ENCODE measurements around the gene RUVBL2.

The RUVBL2 gene

DNA sequence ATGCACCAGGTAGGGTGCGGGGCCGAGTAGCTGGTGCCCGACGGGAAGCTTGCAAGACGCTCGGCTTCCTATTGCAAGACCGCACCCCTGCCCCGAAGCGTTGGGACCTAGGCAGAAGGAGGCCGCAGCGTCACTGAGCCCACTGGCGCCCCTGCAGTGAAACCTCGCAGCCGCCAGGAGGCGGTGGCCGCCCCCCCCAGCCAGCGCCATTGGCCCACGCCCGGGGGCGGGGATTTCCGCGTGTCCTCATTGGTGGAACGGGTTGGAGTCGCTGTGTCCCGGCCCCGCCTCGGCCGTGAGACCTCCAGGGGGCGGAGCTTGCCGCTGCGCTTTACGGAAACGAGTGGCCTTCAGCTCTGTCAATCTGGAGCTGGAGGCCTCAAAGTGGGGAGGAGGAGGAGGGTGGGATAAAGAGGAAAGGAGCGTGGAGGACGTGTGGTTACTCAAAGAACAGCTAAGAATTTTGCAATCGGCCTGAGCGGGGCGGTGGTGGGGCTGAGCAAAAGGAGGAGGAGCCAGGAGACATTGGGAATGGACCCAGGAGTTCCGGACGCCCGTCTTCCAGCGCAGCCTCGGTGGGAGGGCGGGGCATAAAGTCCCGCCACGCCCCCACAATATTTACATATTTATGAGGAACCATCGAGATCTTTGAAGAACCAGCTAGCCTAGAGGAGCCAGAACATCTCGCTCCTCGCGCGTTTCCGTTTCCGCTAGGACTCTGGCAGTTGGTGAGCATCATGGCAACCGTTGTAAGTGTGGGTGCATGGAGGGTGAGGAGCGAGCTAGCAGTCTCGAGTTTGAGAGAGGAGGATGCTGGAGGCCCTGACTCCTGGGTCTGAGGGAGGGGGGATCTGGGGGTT, at the start of gene RUVBL2, which contains the start of gene GYS1:
RUVBL2 (plus strand) TSS at position 713 of the 860 bp plus-strand sequence; CDS start at position 738, 25 bp downstream.
GYS1 (minus strand) TSS at position 135 of the 860 bp plus-strand sequence. CDS start 197 bp downstream, outside the sequence.
- H3K4me1 ChIP-seq (ENCODE audit: control insufficient read depth, insufficient read depth, low read length), result peaks cover 1% of the 10 kb centered on the region; the same call in 1 of the 2 replicates
- H3K27ac ChIP-seq (ENCODE audit: low read length), result no peak within 1 kb of the TSS
- peaks cover 2% of the 10 kb centered on the region; the same call in 1 of the 2 replicates for H3K36me3 ChIP-seq (ENCODE audit: control insufficient read depth, insufficient read depth, low read length)
- H3K4me3 ChIP-seq (ENCODE audit: low read length), result peak within 1 kb of the TSS; percentile 78
- H3K27me3 ChIP-seq (ENCODE audit: control insufficient read depth, insufficient read depth, low read length), result no peaks in the 10 kb centered on the region
- DNase-seq (ENCODE audit: low read depth, low spot score), result peak; percentile 98
- WGBS (ENCODE audit: insufficient coverage, insufficient read length), result no CpG with 5 or more reads among the region's 56 CpGs
- no peaks in the 10 kb centered on the region for H3K9me3 ChIP-seq (ENCODE audit: control insufficient read depth, insufficient read depth, low read length)

DNA sequence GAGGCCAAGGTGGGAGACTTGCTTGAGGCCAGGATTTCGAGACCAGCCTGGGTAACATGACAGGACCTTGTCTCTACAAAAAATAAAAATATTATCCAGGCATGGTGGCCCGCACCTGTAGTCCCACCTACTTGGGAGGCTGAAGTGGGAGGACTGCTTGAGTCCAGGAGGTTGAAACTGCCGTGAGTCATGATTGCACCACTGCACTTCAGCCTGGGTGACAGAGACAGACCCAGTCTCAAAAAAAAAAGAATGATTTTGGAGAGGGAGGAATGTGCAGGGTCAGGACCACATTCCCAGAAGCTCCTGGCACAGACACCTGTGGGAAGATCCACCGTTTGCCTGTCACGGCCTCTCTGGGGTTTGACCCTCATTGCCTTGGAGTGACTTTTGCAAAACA, 48.3 kb upstream of the RUVBL2 start:
- no peaks in the 10 kb centered on the region for H3K36me3 ChIP-seq (ENCODE audit: control insufficient read depth, insufficient read depth, low read length)
- WGBS (ENCODE audit: insufficient coverage, insufficient read length), result no CpG with 5 or more reads among the region's 5 CpGs

GRCh38 chr19:48945817-48946216, 47.9 kb upstream of the RUVBL2 start:
- Histone ChIP-seq H3K4me3 (ENCODE audit: low read length) (no peak overlapping the region), H3K36me3 (ENCODE audit: control insufficient read depth, insufficient read depth, low read length) (no peaks in the 10 kb centered on the region), H3K27me3 (ENCODE audit: control insufficient read depth, insufficient read depth, low read length) (no peaks in the 10 kb centered on the region), H3K9me3 (ENCODE audit: control insufficient read depth, insufficient read depth, low read length) (no peaks in the 10 kb centered on the region), H3K27ac (ENCODE audit: low read length) (no peak overlapping the region), H3K4me1 (ENCODE audit: control insufficient read depth, insufficient read depth, low read length) (no peaks in the 10 kb centered on the region)
- no peak for DNase-seq (ENCODE audit: low read depth, low spot score)
- no CpG with 5 or more reads among the region's 2 CpGs for WGBS (ENCODE audit: insufficient coverage, insufficient read length)

More for the DNA sequence above, 48.3 kb upstream of the RUVBL2 start:
- H3K27ac ChIP-seq (ENCODE audit: low read length), result no peak overlapping the region
- DNase-seq (ENCODE audit: low read depth, low spot score), result no peak
- H3K4me1 ChIP-seq (ENCODE audit: control insufficient read depth, insufficient read depth, low read length), result no peaks in the 10 kb centered on the region
- H3K4me3 ChIP-seq (ENCODE audit: low read length), result no peak overlapping the region
- no peaks in the 10 kb centered on the region for H3K27me3 ChIP-seq (ENCODE audit: control insufficient read depth, insufficient read depth, low read length)
- H3K9me3 ChIP-seq (ENCODE audit: control insufficient read depth, insufficient read depth, low read length), result no peaks in the 10 kb centered on the region

DNA sequence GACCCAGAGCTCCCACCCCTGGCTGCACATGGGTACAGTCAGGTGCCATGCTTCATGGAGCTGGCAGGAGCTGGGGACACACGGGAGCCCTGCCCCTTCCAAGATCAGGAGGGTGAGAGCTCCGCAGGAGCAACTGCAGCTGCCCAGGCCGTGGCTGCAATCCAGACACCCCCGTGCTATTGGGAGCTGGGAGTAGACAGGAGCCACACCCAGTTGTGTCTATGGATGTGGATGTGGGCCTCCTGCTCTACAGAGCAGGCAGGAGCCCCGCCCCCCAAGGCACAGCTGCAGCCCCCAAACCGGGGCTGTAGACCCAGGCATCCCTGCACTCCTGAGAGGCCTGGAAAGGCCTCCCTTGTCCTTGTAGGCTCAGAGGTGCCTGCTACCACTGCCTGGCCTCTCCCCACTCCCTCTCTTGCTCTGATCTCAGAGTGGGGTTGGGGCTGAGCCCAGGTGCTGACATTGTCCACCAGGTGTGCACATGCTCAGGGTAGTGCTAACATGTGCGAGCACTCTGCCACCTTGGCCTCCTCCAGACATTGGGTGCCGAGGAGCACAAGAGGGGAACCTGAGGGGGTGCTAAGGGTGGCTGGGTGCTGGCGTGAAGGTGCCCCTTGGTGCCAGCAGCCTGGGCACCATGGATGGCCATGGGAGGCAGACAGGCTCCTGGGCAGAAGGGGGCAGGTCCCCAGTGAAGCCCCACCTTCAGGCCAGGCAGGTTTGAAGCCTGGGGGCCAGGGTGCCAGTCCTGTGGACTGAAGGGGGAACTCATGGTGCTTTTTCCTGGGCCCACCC, 47.0 kb upstream of the RUVBL2 start:
- no peaks in the 10 kb centered on the region for H3K4me1 ChIP-seq (ENCODE audit: control insufficient read depth, insufficient read depth, low read length)
- WGBS (ENCODE audit: insufficient coverage, insufficient read length), result no CpG with 5 or more reads among the region's 9 CpGs
- no peaks in the 10 kb centered on the region for H3K36me3 ChIP-seq (ENCODE audit: control insufficient read depth, insufficient read depth, low read length)
- DNase-seq (ENCODE audit: low read depth, low spot score), result no peak
- H3K4me3 ChIP-seq (ENCODE audit: low read length), result no peak overlapping the region
- no peaks in the 10 kb centered on the region for H3K9me3 ChIP-seq (ENCODE audit: control insufficient read depth, insufficient read depth, low read length)
- H3K27me3 ChIP-seq (ENCODE audit: control insufficient read depth, insufficient read depth, low read length), result no peaks in the 10 kb centered on the region
- no peak overlapping the region for H3K27ac ChIP-seq (ENCODE audit: low read length)

GRCh38 chr19:48947258-48947542, 46.5 kb upstream of the RUVBL2 start:
- Histone ChIP-seq H3K4me3 (ENCODE audit: low read length) (no peak overlapping the region), H3K4me1 (ENCODE audit: control insufficient read depth, insufficient read depth, low read length) (no peaks in the 10 kb centered on the region), H3K27ac (ENCODE audit: low read length) (no peak overlapping the region), H3K9me3 (ENCODE audit: control insufficient read depth, insufficient read depth, low read length) (no peaks in the 10 kb centered on the region), H3K27me3 (ENCODE audit: control insufficient read depth, insufficient read depth, low read length) (no peaks in the 10 kb centered on the region), H3K36me3 (ENCODE audit: control insufficient read depth, insufficient read depth, low read length) (no peaks in the 10 kb centered on the region)
- WGBS (ENCODE audit: insufficient coverage, insufficient read length), result no CpG with 5 or more reads among the region's 3 CpGs
- DNase-seq (ENCODE audit: low read depth, low spot score), result no peak

DNA sequence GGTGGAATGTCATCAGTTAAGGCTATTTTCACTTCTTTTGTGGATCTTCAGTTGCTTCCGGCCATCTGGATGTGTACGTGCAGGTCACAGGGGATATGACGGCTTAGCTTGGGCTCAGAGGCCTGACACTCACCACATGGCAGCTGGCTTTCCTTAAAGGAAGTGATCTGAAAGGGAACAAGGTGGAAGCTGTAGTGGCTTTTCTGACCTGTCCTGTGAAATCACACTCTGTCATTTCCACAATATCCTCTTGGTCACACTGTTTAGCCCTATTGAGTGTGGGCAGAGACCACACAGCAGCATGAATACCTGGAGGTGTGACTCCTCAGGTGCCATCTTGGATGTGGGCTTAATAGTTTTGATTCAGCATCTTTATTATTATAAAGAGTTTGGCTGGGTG, 43.5 kb upstream of the RUVBL2 start:
- no CpG with 5 or more reads among the region's 3 CpGs for WGBS (ENCODE audit: insufficient coverage, insufficient read length)
- Histone ChIP-seq H3K27ac (ENCODE audit: low read length) (no peak overlapping the region), H3K9me3 (ENCODE audit: control insufficient read depth, insufficient read depth, low read length) (no peaks in the 10 kb centered on the region), H3K27me3 (ENCODE audit: control insufficient read depth, insufficient read depth, low read length) (no peaks in the 10 kb centered on the region), H3K4me1 (ENCODE audit: control insufficient read depth, insufficient read depth, low read length) (no peaks in the 10 kb centered on the region), H3K36me3 (ENCODE audit: control insufficient read depth, insufficient read depth, low read length) (no peaks in the 10 kb centered on the region), H3K4me3 (ENCODE audit: low read length) (no peak overlapping the region)
- no peak for DNase-seq (ENCODE audit: low read depth, low spot score)

DNA sequence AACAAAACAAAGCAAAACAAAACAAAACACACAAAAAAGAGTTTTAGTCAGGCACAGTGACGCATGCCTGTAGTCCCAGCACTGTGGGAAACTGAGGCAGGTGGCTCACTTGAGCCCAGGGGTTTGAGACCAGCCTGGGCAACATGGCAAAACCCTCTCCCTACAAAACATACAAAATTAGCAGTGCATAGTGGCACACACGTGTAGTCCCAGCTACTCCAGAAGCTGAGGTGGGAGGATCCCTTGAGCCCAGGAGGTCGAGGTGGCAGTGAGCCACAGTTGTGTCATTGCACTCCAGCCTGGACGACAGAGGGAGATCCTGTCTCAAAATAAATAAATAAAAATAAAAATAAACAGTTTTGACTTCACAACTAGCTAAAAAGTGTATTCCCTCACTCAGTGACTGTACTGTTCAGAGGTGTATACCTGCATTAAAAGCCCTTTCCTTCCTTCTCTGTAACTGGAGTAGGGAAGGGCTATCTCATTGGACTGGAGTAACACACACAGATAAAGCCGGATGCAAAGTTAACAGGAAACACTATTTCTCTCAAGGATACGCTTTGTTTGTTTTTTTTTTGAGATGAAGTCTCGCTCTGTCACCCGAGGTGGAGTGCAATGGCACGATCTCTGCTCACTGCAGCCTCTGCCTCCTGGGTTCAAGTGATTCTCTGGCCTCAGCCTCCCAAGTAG, 42.7 kb upstream of the RUVBL2 start:
- no peaks in the 10 kb centered on the region for H3K4me1 ChIP-seq (ENCODE audit: control insufficient read depth, insufficient read depth, low read length)
- no peak for DNase-seq (ENCODE audit: low read depth, low spot score)

GRCh38 chr19:48953141-48953540, 40.5 kb upstream of the RUVBL2 start:
- Histone ChIP-seq H3K4me1 (ENCODE audit: control insufficient read depth, insufficient read depth, low read length) (no peaks in the 10 kb centered on the region; the same call in 1 of the 2 replicates), H3K9me3 (ENCODE audit: control insufficient read depth, insufficient read depth, low read length) (no peaks in the 10 kb centered on the region), H3K36me3 (ENCODE audit: control insufficient read depth, insufficient read depth, low read length) (peaks cover 10% of the 10 kb centered on the region; the same call in 1 of the 2 replicates), H3K27ac (ENCODE audit: low read length) (no peak overlapping the region), H3K4me3 (ENCODE audit: low read length) (no peak overlapping the region), H3K27me3 (ENCODE audit: control insufficient read depth, insufficient read depth, low read length) (no peaks in the 10 kb centered on the region)
- no CpG with 5 or more reads among the region's 4 CpGs for WGBS (ENCODE audit: insufficient coverage, insufficient read length)
- DNase-seq (ENCODE audit: low read depth, low spot score), result no peak

More for the DNA sequence above, 42.7 kb upstream of the RUVBL2 start:
- no peaks in the 10 kb centered on the region for H3K36me3 ChIP-seq (ENCODE audit: control insufficient read depth, insufficient read depth, low read length)
- no peak overlapping the region for H3K27ac ChIP-seq (ENCODE audit: low read length)
- no peaks in the 10 kb centered on the region for H3K27me3 ChIP-seq (ENCODE audit: control insufficient read depth, insufficient read depth, low read length)
- no peak overlapping the region for H3K4me3 ChIP-seq (ENCODE audit: low read length)
- H3K9me3 ChIP-seq (ENCODE audit: control insufficient read depth, insufficient read depth, low read length), result no peaks in the 10 kb centered on the region
- no CpG with 5 or more reads among the region's 9 CpGs for WGBS (ENCODE audit: insufficient coverage, insufficient read length)

GRCh38 chr19:48953990-48954594, 39.6 kb upstream of the RUVBL2 start:
- Histone ChIP-seq H3K36me3 (ENCODE audit: control insufficient read depth, insufficient read depth, low read length) (peaks cover 10% of the 10 kb centered on the region; the same call in 1 of the 2 replicates), H3K4me3 (ENCODE audit: low read length) (peak overlapping the region; percentile 83; the same call in 1 of the 2 replicates), H3K9me3 (ENCODE audit: control insufficient read depth, insufficient read depth, low read length) (no peaks in the 10 kb centered on the region), H3K27ac (ENCODE audit: low read length) (no peak overlapping the region), H3K4me1 (ENCODE audit: control insufficient read depth, insufficient read depth, low read length) (no peaks in the 10 kb centered on the region; the same call in 1 of the 2 replicates), H3K27me3 (ENCODE audit: control insufficient read depth, insufficient read depth, low read length) (no peaks in the 10 kb centered on the region)
- no peak for DNase-seq (ENCODE audit: low read depth, low spot score)
- no CpG with 5 or more reads among the region's 11 CpGs for WGBS (ENCODE audit: insufficient coverage, insufficient read length)
